Vagina (tissue), 2 donors: Measurements from ENCODE around the gene BAG1.

Source experiments
- POLR2A ChIP-seq, 2 donors: fragments of 450-650 bp; IDR thresholded peaks; one replicate each; pipeline ENCODE4 v1.6.1; 2017; ENCODE audit warnings: antibody characterized with exemption in 2 of 2, mild to moderate bottlenecking in 2 of 2, moderate library complexity in 2 of 2
- TF ChIP-seq, protein P1 (sequence below), 3 experiments: fragments of 450-650 bp in 2 of 3; fragments of 200-600 bp in 1 of 3; sonication (generic) in 1 of 3; IDR thresholded peaks; one replicate each; pipeline ENCODE4 v1.5.1; 2017 to 2019; ENCODE audit warnings: antibody characterized with exemption in 3 of 3, mild to moderate bottlenecking in 2 of 3, moderate library complexity in 2 of 3

DNA sequence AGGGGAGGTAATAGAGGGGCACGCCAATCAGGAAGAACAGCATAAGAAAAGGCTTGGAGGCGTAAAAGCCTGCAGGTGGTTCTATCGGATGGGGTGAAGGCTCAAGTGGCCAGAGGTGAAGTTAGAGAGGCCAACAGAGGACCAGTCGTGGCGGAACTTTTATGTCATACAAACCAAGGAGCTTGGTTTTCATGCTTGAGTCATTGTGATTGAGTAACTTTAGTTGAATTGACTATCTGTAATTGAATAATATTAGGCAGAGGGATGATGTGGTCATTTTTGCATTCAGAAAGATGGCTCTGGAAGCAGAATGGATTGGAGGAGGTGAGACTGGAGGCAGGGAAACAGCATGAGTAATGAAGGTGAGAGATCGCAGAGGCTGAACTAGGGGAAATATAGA is 31.7 kb downstream of the BAG1 start:
- TF ChIP-seq POLR2A (IDR thresholded peaks at IDR 0.05), result no peak
- TF ChIP-seq, protein P1, sequence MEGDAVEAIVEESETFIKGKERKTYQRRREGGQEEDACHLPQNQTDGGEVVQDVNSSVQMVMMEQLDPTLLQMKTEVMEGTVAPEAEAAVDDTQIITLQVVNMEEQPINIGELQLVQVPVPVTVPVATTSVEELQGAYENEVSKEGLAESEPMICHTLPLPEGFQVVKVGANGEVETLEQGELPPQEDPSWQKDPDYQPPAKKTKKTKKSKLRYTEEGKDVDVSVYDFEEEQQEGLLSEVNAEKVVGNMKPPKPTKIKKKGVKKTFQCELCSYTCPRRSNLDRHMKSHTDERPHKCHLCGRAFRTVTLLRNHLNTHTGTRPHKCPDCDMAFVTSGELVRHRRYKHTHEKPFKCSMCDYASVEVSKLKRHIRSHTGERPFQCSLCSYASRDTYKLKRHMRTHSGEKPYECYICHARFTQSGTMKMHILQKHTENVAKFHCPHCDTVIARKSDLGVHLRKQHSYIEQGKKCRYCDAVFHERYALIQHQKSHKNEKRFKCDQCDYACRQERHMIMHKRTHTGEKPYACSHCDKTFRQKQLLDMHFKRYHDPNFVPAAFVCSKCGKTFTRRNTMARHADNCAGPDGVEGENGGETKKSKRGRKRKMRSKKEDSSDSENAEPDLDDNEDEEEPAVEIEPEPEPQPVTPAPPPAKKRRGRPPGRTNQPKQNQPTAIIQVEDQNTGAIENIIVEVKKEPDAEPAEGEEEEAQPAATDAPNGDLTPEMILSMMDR (IDR thresholded peaks at IDR 0.05), result no peak
